Astrocyte (in vitro differentiated cells and primary cell): Measurements from ENCODE around the gene GTPBP10. TPM values are rescaled to one million over a fixed set of nuclear protein-coding genes. Genes with fewer than 3 reads are reported as not detected.

Experiments used
- DNase-seq: peaks from one replicate; pipeline ENCODE4 v3.0.0-alpha.2; 2010; ENCODE audit warnings: low read depth
- FAIRE-seq: peaks from 2 replicates; lab custom pipeline; 2011; peaks lifted over from hg19 to GRCh38; lab: Jason Lieb, UNC
- H2AFZ ChIP-seq: 2 replicates; pipeline ENCODE4 v1.6.0; 2012; ENCODE audit warnings: low read depth, low read length, inconsistent platforms
- H3K27ac ChIP-seq: 2 replicates; pipeline ENCODE4 v1.5.1; 2011; ENCODE audit warnings: low read depth, low read length, inconsistent platforms
- H3K27me3 ChIP-seq: 2 replicates; pipeline ENCODE4 v1.6.0; 2011; ENCODE audit warnings: low read length, inconsistent platforms; ENCODE audit not compliant: insufficient read depth
- H3K36me3 ChIP-seq: 2 replicates; pipeline ENCODE4 v1.5.1; 2011; ENCODE audit warnings: low read length, inconsistent platforms; ENCODE audit not compliant: insufficient read depth
- H3K4me1 ChIP-seq: 2 replicates; pipeline ENCODE4 v1.5.1; 2011; ENCODE audit warnings: low read length, inconsistent platforms; ENCODE audit not compliant: insufficient read depth
- H3K4me2 ChIP-seq: 2 replicates; pipeline ENCODE4 v1.6.0; 2012; ENCODE audit warnings: low read length, inconsistent platforms
- H3K4me3 ChIP-seq: 2 replicates; pipeline ENCODE4 v1.5.1; 2011; ENCODE audit warnings: low read depth, mild to moderate bottlenecking, low read length, inconsistent platforms; ENCODE audit not compliant: insufficient read depth
- H3K79me2 ChIP-seq: 2 replicates; pipeline ENCODE4 v1.6.0; 2012; ENCODE audit warnings: mild to moderate bottlenecking, low read length, inconsistent platforms; ENCODE audit not compliant: insufficient read depth
- H3K9ac ChIP-seq: 2 replicates; pipeline ENCODE4 v1.6.0; 2012; ENCODE audit warnings: mild to moderate bottlenecking, low read length, inconsistent platforms
- H3K9me3 ChIP-seq: 2 replicates; pipeline ENCODE4 v1.5.1; 2012; ENCODE audit warnings: low read depth, mild to moderate bottlenecking, low read length, inconsistent platforms; ENCODE audit not compliant: insufficient read depth
- H4K20me1 ChIP-seq: 2 replicates; pipeline ENCODE4 v1.6.0; 2012; ENCODE audit warnings: low read length, inconsistent platforms; ENCODE audit not compliant: insufficient read depth
- H3K27ac Mint-ChIP-seq: one replicate; pipeline ENCODE4 v1.8.0; 2021; ENCODE audit warnings: mild to moderate bottlenecking, mixed read lengths; ENCODE audit not compliant: unreplicated experiment
- H3K27me3 Mint-ChIP-seq: one replicate; pipeline ENCODE4 v1.8.0; 2021; ENCODE audit warnings: low read depth, mixed read lengths; ENCODE audit not compliant: unreplicated experiment
- H3K36me3 Mint-ChIP-seq: one replicate; pipeline ENCODE4 v1.8.0; 2021; ENCODE audit warnings: low read depth, mixed read lengths; ENCODE audit not compliant: unreplicated experiment
- H3K4me1 Mint-ChIP-seq: one replicate; pipeline ENCODE4 v1.8.0; 2021; ENCODE audit warnings: low read depth, mixed read lengths; ENCODE audit not compliant: unreplicated experiment
- H3K4me3 Mint-ChIP-seq: one replicate; pipeline ENCODE4 v1.8.0; 2021; ENCODE audit warnings: mild to moderate bottlenecking, moderate library complexity, mixed read lengths; ENCODE audit not compliant: unreplicated experiment
- H3K9me3 Mint-ChIP-seq: one replicate; pipeline ENCODE4 v1.8.0; 2021; ENCODE audit warnings: mild to moderate bottlenecking, mixed read lengths; ENCODE audit not compliant: unreplicated experiment
- EZH2 ChIP-seq: IDR thresholded peaks from 2 replicates; pipeline ENCODE4 v1.6.1; 2012; ENCODE audit warnings: mild to moderate bottlenecking, low read length, inconsistent platforms; ENCODE audit not compliant: insufficient read depth
- total RNA-seq: library from RNA; stranded (reverse); gene quantifications from 2 replicates; pipeline ENCODE4 v1.2.1, GENCODE V29; 2021
- TF ChIP-seq, protein P1 (sequence below): IDR thresholded peaks from 2 replicates; pipeline ENCODE4 v1.5.1; 2011; ENCODE audit warnings: low read depth, mild to moderate bottlenecking, inconsistent platforms, low read length, moderate library complexity; ENCODE audit not compliant: insufficient read depth

GTPBP10 gene
- total RNA-seq, 1 donor from 2014 or later = 18.9 TPM

DNA sequence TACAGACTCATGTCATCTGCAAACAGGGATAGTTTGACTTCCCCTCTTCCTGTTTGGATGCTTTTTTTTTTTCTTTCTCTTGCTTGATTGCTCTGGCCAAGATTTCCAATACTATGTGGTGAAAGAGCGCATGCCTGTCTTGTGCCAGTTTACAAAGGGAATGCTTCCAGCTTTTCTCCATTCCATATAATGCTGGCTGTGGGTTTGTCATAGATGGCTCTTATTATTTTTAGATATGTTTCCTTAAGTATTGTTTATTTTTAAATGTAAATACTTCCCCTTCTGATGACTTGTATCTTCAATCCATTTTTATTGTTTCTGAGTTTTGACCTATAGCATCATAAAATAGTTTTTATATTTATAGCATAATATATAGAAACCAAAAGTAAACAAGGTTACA lies 43.3 kb upstream of the GTPBP10 start:
- H3K4me1 ChIP-seq = no peaks in the 10 kb centered on the region
- DNase-seq = no peak
- H3K9ac ChIP-seq = no peak overlapping the region
- H3K4me2 ChIP-seq = no peak overlapping the region
- no peaks in the 10 kb centered on the region for H3K36me3 ChIP-seq
- no peaks in the 10 kb centered on the region for H3K27me3 ChIP-seq
- no peaks in the 10 kb centered on the region for H3K36me3 Mint-ChIP-seq
- TF ChIP-seq, protein P1, sequence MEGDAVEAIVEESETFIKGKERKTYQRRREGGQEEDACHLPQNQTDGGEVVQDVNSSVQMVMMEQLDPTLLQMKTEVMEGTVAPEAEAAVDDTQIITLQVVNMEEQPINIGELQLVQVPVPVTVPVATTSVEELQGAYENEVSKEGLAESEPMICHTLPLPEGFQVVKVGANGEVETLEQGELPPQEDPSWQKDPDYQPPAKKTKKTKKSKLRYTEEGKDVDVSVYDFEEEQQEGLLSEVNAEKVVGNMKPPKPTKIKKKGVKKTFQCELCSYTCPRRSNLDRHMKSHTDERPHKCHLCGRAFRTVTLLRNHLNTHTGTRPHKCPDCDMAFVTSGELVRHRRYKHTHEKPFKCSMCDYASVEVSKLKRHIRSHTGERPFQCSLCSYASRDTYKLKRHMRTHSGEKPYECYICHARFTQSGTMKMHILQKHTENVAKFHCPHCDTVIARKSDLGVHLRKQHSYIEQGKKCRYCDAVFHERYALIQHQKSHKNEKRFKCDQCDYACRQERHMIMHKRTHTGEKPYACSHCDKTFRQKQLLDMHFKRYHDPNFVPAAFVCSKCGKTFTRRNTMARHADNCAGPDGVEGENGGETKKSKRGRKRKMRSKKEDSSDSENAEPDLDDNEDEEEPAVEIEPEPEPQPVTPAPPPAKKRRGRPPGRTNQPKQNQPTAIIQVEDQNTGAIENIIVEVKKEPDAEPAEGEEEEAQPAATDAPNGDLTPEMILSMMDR = no peak
- no peak for TF ChIP-seq EZH2
- no peaks in the 10 kb centered on the region for H4K20me1 ChIP-seq
- H3K4me3 ChIP-seq = no peak overlapping the region
- H3K27me3 Mint-ChIP-seq = no peaks in the 10 kb centered on the region
- no peak overlapping the region for H2AFZ ChIP-seq
- H3K9me3 Mint-ChIP-seq = peaks cover 1% of the 10 kb centered on the region
- no peaks in the 10 kb centered on the region for H3K9me3 ChIP-seq
- peaks cover 5% of the 10 kb centered on the region for H3K4me1 Mint-ChIP-seq
- H3K27ac Mint-ChIP-seq = no peak overlapping the region
- H3K79me2 ChIP-seq = no peaks in the 10 kb centered on the region
- H3K4me3 Mint-ChIP-seq = no peak overlapping the region
- no peak for FAIRE-seq
- H3K27ac ChIP-seq = no peak overlapping the region

DNA sequence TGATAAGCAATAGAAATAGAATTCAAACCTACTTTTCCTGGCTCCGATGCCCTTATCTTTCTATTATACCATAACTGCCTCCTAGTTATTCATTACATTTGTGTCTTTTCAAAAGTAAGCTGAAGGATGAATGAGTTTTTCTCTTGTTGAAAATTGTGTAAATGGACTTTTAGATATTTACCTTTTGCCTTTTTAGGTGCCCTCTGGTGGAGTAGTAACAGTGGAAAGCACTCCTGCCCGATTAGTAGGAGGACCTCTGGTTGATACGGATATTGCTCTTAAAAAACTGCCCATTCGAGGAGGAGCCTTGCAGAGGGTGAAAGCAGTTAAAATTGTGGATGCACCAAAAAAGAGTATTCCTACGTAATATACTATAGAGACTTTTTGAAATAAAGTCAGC lies 36.6 kb upstream of the GTPBP10 start:
- Histone ChIP-seq H3K9ac (no peak overlapping the region), H3K27ac (no peak overlapping the region), H3K79me2 (no peaks in the 10 kb centered on the region), H3K4me1 (no peaks in the 10 kb centered on the region), H2AFZ (no peak overlapping the region), H3K36me3 (no peaks in the 10 kb centered on the region), H4K20me1 (no peaks in the 10 kb centered on the region), H3K4me2 (no peak overlapping the region), H3K9me3 (no peaks in the 10 kb centered on the region), H3K27me3 (no peaks in the 10 kb centered on the region), H3K4me3 (no peak overlapping the region)
- no peaks in the 10 kb centered on the region for H3K27me3 Mint-ChIP-seq
- FAIRE-seq (no peak), DNase-seq (no peak)
- H3K27ac Mint-ChIP-seq = no peak overlapping the region
- H3K36me3 Mint-ChIP-seq = no peaks in the 10 kb centered on the region
- no peaks in the 10 kb centered on the region for H3K9me3 Mint-ChIP-seq
- no peak overlapping the region for H3K4me3 Mint-ChIP-seq
- TF ChIP-seq, protein P1 = no peak
- no peak for TF ChIP-seq EZH2
- peaks cover 2% of the 10 kb centered on the region for H3K4me1 Mint-ChIP-seq

DNA sequence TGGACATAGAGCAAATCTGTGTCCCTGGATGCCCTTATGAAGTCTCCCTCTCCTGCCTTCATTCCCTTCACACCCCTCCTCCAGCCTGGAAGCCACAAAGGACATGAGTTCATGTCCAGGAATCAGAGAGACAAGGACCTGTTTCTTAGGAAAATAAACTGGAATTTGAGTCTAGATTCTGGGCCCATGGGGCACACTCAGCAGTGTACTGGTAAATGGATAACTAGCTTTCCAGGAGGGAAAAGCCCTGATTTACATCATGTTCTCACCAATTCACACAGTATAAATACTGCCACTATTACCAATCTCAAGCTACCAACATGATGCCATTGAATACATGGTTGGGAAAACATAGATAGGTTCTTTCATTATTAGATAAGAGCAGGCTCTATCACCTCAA lies 35.3 kb upstream of the GTPBP10 start:
- H3K4me3 ChIP-seq = no peak overlapping the region
- H3K36me3 ChIP-seq = no peaks in the 10 kb centered on the region
- Mint-ChIP-seq H3K27me3 (no peaks in the 10 kb centered on the region), H3K9me3 (no peaks in the 10 kb centered on the region), H3K36me3 (no peaks in the 10 kb centered on the region), H3K27ac (no peak overlapping the region), H3K4me3 (no peak overlapping the region), H3K4me1 (peaks cover 2% of the 10 kb centered on the region)
- TF ChIP-seq, protein P1 = no peak
- no peak for TF ChIP-seq EZH2
- no peak overlapping the region for H3K27ac ChIP-seq
- H3K9me3 ChIP-seq = no peaks in the 10 kb centered on the region
- FAIRE-seq = no peak
- H4K20me1 ChIP-seq = no peaks in the 10 kb centered on the region
- H2AFZ ChIP-seq = no peak overlapping the region
- H3K79me2 ChIP-seq = no peaks in the 10 kb centered on the region
- no peak overlapping the region for H3K4me2 ChIP-seq
- no peaks in the 10 kb centered on the region for H3K27me3 ChIP-seq
- no peaks in the 10 kb centered on the region for H3K4me1 ChIP-seq
- no peak for DNase-seq
- H3K9ac ChIP-seq = no peak overlapping the region
